Activated CD8-positive, alpha-beta memory T cell treated with anti-CD3 and anti-CD28 coated beads for 48 hours (primary cell): Measurements from ENCODE around the gene RCSD1.

Experiments
- DNase-seq, 3 experiments: peaks; one replicate each; pipeline ENCODE4 v3.0.0-alpha.2; 2020; ENCODE audit warnings: low read depth in 2 of 3, low spot score in 2 of 3

RCSD1 gene

GRCh38 chr1:167665469-167665868 lies 35.4 kb downstream of the RCSD1 start:
- no peak for DNase-seq

- DNase-seq, result no peak
Observed at GRCh38 chr1:167666416-167666815, 36.4 kb downstream of the RCSD1 start.

DNA sequence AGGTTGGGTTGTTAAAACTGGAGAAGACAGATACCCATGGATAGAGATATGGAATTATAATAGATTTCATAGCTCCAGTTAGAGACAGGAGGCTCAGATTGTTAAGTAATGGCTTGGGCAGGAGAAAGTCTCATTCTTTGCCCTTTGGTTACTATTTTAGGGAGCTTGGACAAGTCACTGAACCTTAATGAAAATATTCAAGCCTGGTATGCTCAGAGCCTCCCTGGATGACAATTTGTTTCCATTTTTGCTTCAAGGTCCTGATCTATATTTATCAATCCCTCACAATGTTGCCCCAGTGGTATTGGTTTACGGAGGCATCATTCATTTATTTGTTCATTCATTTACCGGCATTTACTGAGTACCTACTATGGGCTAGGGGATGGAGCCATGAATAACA lies 37.5 kb downstream of the RCSD1 start:
- no peak for DNase-seq

GRCh38 chr1:167668108-167668507 lies 38.1 kb downstream of the RCSD1 start:
- no peak for DNase-seq

DNA sequence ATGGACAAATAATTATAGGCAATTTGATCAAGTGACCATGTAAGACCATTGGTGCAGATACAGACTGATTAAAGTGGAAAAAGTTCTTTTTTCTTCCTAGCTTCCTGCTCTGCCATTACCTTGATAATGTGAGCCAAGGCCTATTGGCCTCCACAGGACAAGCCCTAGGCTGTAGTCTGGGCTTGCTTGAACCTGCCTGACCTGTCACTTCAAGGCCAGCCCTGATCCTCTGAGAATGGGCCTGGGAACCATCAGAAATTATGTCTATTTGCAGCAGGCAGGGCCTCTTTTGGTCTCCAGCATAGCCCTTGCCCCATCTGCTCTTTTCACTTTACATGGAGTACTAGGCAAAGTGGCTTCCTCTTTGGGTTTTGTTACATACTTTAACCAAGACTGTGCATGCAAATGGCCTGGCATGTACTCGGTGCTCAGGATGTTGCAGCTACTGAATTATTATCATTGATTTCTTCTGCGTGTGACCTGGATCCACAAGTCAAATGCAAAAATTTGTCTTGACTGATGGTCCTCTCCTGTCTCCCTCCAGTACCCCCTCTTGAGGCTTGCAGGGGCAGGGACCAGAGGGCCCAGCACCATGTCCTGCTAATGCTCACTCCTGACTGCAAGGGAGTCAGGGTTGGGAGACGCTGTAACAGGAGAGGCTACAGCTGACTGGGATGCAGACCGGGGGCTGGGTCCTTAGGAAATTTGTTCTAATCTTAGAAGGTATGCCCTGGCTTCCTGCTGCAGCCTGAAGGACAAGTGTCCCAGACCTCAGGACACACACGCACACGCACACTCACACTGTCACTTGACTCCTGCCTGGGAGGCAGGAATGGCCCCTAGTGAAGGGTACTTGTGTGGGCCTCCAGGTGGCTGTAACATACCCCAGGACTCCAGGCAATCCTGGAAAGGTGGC lies 39.4 kb downstream of the RCSD1 start:
- no peak for DNase-seq

DNA sequence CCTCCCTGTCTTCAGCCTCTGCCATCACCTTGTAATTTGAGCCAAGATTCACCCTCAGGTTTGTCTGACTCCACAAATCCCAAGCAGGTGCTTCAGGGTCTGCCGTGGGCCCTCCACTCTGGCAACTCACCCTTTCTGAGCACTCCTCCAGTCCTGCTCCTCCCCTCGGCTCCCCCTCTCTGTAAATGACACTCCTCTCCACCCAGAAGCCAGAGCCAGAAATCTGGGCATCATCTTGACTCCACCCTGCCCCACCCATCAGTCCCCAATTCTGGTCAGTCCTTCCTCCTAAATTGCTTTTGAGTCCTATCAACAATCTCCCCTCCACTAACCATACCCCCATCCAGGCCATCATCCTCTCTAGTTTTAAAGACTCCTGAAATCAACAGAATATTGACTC lies 40.5 kb downstream of the RCSD1 start:
- DNase-seq, result no peak

DNA sequence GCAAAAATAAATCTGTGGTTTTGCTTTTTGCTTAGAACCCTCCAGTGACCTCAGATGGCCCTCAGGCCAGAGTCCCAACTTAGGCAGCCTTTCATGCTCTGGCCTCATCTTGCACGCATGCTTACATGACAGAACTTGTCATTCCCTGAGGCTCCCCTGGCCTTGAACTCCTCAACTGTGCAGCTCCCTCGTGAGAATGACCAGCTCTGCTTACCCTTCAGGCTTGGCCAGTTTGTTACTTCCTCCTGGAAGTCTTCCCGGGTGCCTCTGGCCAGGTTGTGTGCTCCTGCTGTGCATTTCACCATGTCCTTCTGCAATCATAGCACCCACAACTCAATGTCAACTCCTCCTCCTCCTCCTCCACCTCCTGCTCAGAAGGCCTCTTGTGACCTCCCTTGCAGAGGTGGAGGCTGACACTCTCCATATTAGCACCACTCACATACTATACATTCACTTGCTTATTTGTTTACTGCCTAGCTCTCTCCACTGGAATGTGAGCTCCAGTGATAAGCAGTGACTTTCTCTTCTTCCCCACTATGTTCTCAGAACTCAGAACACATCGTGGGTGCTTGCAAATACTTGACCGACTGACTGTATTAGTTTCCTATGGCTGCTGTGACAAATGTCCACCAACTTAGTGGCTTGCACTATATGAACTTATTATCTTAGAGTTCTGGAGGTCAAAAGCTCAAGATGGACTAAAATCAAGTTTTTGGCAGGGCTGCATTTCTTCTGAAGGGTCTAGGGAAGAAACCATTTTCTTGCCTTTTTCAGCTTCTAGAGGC lies 41.9 kb downstream of the RCSD1 start:
- no peak for DNase-seq

GRCh38 chr1:167672831-167673230 lies 42.8 kb downstream of the RCSD1 start:
- no peak for DNase-seq

DNA sequence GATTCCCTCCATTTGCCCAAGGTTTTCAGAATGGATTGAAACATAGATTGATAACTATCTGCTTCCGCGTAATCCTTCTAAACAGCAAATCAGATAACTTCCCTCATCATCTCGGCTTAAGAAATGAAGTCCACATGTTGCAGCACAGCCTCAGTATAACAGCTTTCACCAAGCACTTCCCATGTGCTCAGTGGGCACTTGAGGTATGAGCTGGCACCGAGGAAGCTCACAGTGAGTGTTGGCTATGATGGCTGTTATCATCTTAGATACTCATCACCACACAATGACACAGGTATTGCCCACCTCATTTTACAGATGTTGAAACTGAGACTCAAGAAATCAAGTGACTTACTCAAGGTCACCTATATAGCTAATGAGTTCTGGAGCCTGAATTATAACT lies 43.2 kb downstream of the RCSD1 start:
- no peak for DNase-seq

DNA sequence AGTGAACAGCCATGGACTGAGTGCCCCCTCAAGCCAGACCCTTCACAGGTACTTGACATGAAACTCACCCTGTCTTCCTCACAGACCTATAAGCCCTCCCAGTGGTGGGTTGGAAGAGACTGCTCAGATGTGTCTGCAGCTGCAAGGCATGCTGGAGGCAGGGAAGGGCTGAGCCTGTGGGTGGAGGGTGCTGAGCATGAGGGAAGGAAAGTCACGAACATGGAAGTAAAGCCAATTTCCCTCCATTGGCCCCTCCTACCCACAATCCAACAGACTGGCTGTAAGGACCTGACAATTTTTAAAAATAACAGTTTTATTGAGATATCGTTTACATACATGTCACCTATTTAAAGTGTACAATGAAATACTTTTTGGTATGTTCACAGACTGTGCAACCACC lies 44.1 kb downstream of the RCSD1 start:
- no peak for DNase-seq

GRCh38 chr1:167675440-167675839 lies 45.4 kb downstream of the RCSD1 start:
- no peak for DNase-seq

DNA sequence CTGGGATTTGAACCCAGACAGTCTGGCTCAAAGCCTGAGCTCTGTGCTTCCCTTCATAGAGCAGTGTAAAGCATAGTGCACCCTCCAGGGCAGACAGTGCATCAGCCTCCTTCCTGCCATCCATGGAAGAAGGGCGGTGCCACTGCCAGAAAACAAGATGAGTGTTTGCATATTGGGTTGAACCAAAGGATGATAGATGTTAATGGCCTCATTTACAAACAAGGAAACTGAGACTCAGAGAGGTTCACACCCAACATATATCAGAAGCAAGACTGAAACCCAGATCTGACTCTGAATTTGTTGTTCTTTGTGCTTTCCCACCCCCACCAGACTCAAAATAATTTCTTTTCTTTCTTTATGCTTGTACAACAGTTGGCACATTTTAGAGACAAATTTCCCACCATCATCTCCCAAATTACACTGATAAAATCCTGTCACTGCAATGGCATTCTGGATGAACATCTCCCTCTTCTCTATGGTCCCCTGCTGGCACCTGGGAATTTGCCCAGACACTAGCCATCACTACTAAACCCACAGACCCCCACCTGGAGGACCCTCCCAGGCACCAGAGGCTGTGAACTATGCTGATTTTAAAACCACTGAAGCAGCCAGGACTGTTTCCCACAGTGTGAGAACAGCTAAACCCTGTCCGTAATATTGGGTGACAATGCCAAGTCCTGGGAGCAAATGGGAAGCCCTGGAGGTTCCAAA lies 46.3 kb downstream of the RCSD1 start:
- DNase-seq, result no peak

- DNase-seq, result no peak
Observed at GRCh38 chr1:167676916-167677848, 47.1 kb downstream of the RCSD1 start.

DNA sequence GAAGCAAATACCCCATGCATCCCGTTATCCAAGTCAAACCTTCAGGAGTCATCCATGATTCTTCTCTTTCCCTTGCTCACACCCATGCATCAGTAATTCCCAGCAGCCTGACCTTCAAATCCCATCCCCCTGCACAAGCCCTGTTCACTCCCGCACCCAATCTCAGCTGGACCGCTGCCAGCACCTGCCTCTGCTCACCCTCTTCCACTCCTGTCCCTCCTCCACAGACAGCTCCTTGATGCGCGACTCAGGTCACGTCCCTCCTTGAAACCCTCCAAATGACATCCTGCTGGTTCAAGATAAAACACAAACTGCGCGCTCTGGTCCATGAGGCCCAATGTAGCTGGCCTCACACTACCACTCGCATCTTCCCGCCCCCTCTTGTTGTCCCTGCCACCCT lies 48.4 kb downstream of the RCSD1 start:
- no peak for DNase-seq

DNA sequence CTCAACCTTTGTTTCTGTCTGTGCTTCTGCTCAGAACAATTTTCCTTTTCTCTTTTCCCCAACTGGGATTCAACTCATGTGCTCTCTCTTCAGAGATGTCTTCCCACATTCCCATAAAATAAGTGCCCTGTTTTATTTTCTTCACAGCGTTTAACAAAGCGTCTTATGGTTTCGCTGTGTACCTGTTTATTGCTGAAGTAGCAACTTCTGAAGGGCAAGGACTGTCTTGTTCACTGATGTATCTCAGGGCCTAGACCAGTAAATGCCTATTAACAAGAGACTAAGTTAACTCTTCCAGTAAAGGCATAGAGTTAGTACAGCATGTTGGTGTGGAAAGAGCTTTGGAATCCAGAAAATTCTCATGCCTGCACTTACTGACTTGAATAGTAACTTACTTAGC lies 48.8 kb downstream of the RCSD1 start:
- DNase-seq, result no peak

DNA sequence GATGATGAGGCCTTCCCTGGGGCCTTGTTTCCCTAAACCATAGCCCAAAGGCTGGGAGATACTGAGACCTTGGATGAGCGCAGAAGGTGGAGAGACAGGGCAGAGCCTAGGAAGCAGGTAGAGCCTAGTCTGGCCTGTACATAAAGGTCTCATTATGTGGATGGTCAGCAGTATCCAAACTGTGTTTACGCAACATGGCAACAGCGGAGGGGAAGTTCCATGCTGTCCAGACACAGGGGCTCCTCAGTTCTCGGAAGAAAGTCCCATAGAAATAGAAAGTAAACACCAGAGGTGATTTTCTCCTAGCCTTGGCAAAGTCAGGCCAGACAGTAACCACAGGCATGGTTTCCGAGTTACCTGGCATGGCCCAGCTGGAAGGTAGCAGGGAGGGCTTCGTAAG lies 49.7 kb downstream of the RCSD1 start:
- no peak for DNase-seq

DNA sequence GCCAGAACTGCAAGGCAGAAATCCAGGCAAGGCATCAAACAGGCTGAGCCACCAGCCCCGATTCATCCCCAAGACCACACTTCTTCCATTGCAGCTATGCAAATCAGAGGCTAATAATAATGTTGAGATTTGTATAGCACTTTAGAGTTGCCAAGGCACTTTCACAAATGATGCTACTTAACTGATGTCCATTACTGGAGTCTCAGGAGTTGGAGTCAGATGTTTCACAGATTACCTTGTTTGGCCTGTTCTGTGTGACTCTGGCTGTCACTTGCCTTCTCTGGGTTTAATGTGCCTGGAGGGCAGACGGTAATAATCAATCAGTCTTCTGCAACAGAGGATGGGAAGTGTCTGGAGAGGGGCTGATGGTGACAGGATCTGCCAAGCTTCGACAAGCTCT lies 51.0 kb downstream of the RCSD1 start:
- DNase-seq, result no peak

DNA sequence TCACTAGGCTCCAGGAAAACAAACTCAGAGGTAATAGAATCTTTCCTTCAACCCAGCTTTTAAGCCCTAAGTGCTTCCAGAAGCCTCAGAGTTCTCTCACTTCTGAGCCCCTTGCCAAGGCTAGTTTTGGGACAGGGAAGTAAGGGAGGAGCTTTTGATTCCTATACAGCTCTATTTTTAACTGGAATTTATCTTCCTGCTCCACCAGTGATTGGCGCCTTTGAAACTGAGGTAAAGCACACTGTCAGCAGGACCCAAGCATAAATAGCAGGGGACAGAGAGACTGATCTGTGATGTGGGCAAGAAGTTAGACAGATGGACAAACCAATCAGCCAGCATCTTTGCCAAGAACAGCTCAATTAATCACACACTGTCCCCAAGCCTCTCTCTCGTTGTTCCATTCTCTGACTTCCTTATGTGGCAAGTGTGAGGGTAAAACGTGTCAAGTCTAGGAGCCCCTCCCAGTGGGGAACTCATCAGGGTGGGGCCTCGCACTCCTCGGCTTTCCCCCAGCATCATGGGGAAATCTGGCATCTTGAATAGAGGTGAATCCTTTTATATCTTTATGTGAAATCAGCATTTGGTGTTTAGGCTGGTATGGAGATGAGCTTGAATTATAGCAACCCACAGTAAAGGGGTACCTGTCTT lies 51.5 kb downstream of the RCSD1 start:
- DNase-seq, result no peak

DNA sequence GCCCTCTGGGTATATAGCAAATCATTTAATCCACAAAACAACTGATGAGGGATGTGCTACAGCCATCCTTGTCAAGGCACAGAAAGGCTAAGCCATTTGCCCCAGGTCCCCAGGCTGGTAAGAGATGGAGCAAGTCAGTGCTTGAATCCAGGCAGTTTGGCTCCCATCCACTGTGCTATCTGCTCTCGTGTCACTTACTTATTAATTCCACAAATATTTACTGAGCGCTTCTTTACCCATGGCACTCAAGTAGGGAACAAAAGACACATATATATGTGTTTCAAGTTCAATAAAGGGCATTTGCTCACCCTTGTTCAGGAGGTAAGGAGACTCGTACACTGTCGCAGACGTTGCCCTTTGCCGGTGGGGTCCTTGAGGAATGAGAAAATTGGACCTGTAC lies 53.2 kb downstream of the RCSD1 start:
- DNase-seq, result no peak
